ENCODE data around the gene FBXO38. TPM values are rescaled to one million over a fixed set of nuclear protein-coding genes. Genes with fewer than 3 reads are reported as not detected.

Gene FBXO38
- total RNA-seq, 1 donor from 2014 or later: 65.0 TPM

GRCh38 chr5:148343603-148344487 is 39.9 kb upstream of the FBXO38 start:
- no peak overlapping the region for H3K27ac Mint-ChIP-seq

DNA sequence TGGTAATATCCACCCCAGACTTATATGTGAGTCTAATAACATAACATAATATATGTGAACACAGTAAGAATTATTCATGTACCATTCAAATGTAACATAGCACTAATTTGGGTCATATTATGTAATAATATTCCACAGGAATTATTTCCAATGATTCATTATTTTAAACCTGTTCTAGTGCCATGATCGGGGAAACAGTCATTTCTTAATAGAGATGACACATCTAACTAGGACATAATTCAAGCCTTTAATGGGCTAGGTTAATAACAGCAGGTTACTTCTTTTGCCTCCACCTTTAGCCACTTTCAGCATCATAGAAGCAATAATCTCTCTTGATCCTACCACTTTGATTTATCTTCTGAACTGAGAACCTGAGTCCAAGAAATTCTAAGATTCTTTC is 36.1 kb upstream of the FBXO38 start:
- TF ChIP-seq, protein P1, sequence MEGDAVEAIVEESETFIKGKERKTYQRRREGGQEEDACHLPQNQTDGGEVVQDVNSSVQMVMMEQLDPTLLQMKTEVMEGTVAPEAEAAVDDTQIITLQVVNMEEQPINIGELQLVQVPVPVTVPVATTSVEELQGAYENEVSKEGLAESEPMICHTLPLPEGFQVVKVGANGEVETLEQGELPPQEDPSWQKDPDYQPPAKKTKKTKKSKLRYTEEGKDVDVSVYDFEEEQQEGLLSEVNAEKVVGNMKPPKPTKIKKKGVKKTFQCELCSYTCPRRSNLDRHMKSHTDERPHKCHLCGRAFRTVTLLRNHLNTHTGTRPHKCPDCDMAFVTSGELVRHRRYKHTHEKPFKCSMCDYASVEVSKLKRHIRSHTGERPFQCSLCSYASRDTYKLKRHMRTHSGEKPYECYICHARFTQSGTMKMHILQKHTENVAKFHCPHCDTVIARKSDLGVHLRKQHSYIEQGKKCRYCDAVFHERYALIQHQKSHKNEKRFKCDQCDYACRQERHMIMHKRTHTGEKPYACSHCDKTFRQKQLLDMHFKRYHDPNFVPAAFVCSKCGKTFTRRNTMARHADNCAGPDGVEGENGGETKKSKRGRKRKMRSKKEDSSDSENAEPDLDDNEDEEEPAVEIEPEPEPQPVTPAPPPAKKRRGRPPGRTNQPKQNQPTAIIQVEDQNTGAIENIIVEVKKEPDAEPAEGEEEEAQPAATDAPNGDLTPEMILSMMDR (IDR thresholded peaks at IDR 0.05; ENCODE audit: unreplicated experiment): no peak
- no peak overlapping the region for H3K4me3 Mint-ChIP-seq (ENCODE audit: low read depth)
- DNase-seq (ENCODE audit: low spot score, unreplicated experiment): no peak
- no peaks in the 10 kb centered on the region for H3K36me3 Mint-ChIP-seq (ENCODE audit: insufficient read depth)
- H3K27me3 Mint-ChIP-seq: no peaks in the 10 kb centered on the region
- peaks cover 6% of the 10 kb centered on the region for H3K4me1 Mint-ChIP-seq (ENCODE audit: low read depth)
- H3K9me3 Mint-ChIP-seq (ENCODE audit: low read depth): no peaks in the 10 kb centered on the region
- no peak overlapping the region for H3K27ac Mint-ChIP-seq

More at GRCh38 chr5:148343603-148344487, 39.9 kb upstream of the FBXO38 start:
- Mint-ChIP-seq H3K4me3 (ENCODE audit: low read depth) (no peak overlapping the region), H3K9me3 (ENCODE audit: low read depth) (no peaks in the 10 kb centered on the region), H3K36me3 (ENCODE audit: insufficient read depth) (no peaks in the 10 kb centered on the region), H3K4me1 (ENCODE audit: low read depth) (no peaks in the 10 kb centered on the region), H3K27me3 (no peaks in the 10 kb centered on the region)
- TF ChIP-seq, protein P1 (IDR thresholded peaks at IDR 0.05; ENCODE audit: unreplicated experiment): no peak
- DNase-seq (ENCODE audit: low spot score, unreplicated experiment): no peak

GRCh38 chr5:148352696-148353095 is 31.1 kb upstream of the FBXO38 start:
- H3K27ac Mint-ChIP-seq: no peak overlapping the region
- H3K4me3 Mint-ChIP-seq (ENCODE audit: low read depth): no peak overlapping the region
- DNase-seq (ENCODE audit: low spot score, unreplicated experiment): no peak
- no peaks in the 10 kb centered on the region for H3K27me3 Mint-ChIP-seq
- TF ChIP-seq, protein P1 (IDR thresholded peaks at IDR 0.05; ENCODE audit: unreplicated experiment): no peak
- H3K9me3 Mint-ChIP-seq (ENCODE audit: low read depth): no peaks in the 10 kb centered on the region
- H3K36me3 Mint-ChIP-seq (ENCODE audit: insufficient read depth): no peaks in the 10 kb centered on the region
- H3K4me1 Mint-ChIP-seq (ENCODE audit: low read depth): peaks cover 6% of the 10 kb centered on the region

DNA sequence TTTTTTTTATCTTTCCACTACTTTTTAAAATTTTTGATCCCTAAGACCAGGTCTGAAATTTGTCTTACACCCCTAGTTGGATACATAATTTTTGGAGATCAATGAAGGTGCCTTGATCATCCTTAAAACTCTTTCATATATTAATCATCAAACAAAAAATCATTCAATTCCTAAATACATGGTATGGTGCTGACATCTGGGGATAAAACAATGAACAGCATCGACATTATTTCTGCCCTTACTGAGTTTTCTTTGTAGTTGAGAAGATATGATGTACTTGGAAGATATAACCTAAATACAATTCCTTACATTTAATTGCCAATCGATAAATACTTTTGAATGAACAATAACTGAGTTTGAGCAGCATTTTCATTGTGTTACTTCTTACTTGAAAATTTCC is 30.1 kb upstream of the FBXO38 start:
- H3K27me3 Mint-ChIP-seq: no peaks in the 10 kb centered on the region
- peaks cover 6% of the 10 kb centered on the region for H3K4me1 Mint-ChIP-seq (ENCODE audit: low read depth)
- no peak overlapping the region for H3K27ac Mint-ChIP-seq
- TF ChIP-seq, protein P1 (IDR thresholded peaks at IDR 0.05; ENCODE audit: unreplicated experiment): no peak
- H3K36me3 Mint-ChIP-seq (ENCODE audit: insufficient read depth): no peaks in the 10 kb centered on the region
- H3K9me3 Mint-ChIP-seq (ENCODE audit: low read depth): no peaks in the 10 kb centered on the region
- DNase-seq (ENCODE audit: low spot score, unreplicated experiment): no peak
- no peak overlapping the region for H3K4me3 Mint-ChIP-seq (ENCODE audit: low read depth)

DNA sequence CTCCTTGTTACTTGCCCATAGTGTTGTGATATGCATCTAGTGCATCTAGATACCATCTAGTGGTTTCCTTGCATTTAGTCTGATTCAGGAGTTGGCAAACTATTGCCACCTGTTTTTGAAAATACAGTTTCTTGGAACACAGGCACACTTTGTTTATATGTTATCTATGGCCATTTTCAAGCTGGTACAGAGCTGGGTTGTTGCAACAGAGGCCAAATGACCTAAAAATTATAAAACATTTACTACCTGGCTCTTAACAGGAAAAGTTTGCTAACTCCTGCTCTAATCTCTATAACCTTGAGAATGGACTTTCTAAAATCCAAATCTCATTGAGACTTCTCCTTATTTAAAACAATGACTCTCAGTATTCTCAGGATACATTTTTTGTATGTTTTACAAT is 19.4 kb upstream of the FBXO38 start:
- Mint-ChIP-seq H3K4me3 (ENCODE audit: low read depth) (no peak overlapping the region), H3K36me3 (ENCODE audit: insufficient read depth) (peaks cover 10% of the 10 kb centered on the region), H3K27ac (no peak overlapping the region), H3K27me3 (no peaks in the 10 kb centered on the region), H3K9me3 (ENCODE audit: low read depth) (peaks cover 14% of the 10 kb centered on the region), H3K4me1 (ENCODE audit: low read depth) (peaks cover 7% of the 10 kb centered on the region)
- no peak for DNase-seq (ENCODE audit: low spot score, unreplicated experiment)
- TF ChIP-seq, protein P1 (IDR thresholded peaks at IDR 0.05; ENCODE audit: unreplicated experiment): no peak
